Activated CD8-positive, alpha-beta memory T cell treated with anti-CD3 and anti-CD28 coated beads, Interleukin-2, amount 50 U/mL, for 1 hour (primary cell): ENCODE data around the gene BEND6.
"Not testable (repeated sequence)": the region's sequence is repeated elsewhere in the genome, so short reads cannot be mapped to it uniquely, and the experiment has no call there.

ENCODE experiments used
- DNase-seq: peaks from one replicate; pipeline ENCODE4 v3.0.0-alpha.2; 2020; ENCODE audit errors: extremely low read depth

The BEND6 gene

DNA sequence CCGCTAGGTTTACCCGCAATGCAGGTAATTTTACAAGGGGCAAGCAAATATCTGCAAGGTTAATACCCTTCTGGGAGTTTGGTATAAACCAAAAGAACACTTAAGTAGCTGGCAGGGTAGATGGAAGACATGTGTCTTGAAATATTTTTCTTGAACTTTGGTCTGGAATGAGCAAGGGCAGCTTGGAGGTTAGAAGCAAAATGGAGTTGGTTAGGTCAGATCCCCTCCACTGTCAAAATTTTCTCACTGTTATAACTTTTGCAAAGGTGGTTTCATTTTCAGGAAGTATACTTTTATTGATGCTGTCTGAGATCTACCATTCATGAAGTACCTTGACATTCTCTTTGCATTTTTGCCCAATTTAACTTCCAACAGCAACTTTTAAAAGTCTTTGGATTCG lies 78.3 kb downstream of the BEND6 start:
- DNase-seq: no peak

DNA sequence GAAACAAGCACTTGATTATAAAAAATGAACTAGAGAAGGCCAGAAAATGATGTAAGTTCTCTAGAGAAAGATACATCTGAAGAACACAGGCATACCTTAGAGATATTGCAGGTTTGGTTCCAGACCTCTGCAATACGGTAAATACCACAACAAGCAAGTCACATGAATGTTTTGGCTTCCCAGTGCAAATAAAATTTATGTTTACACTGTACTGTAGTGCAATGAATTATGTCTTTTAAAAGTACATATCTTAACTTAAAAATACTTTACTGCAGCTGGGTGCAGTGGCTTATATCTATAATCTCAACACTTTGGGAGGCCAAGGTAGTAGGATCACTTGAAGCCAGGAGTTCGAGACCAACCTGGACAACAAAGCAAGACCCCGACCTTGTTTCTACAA lies 80.6 kb downstream of the BEND6 start:
- DNase-seq: no peak

DNA sequence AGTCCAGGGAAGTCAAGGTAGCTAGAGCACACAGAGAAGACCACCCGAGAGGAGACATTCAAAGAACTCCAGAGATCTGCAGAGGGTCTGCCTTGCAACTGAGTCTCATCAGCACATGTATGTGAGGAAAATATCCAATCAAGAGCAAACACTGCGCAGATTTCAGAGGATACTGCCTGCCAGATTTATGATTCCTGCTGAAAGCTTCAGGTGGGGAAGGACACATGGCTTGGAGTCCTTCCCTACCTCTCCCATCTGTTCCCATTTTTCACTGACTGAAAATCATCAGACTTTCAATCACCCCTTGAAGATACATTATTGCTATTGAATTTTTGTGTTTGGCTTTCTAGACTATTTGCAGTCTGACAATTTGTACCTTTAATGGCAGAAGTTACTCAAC lies 84.0 kb downstream of the BEND6 start:
- no peak for DNase-seq

GRCh38 chr6:57040011-57040410 lies 85.1 kb downstream of the BEND6 start:
- DNase-seq: no peak

DNA sequence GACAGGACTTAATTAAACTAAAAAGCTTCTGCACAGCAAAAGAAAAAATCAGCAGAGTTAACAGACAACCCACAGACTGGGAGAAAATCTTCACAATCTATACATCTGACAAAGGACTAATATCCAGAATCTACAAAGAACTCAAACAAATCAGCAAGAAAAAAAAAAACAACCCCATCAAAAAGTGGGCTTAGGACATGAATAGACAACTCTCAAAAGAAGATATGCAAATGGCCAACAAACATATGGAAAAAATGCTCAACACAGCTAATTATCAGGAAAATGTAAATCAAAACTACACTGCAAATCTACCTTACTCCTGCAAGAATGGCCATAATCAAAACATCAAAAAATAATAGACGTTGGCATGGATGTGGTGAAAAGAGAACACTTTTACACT lies 89.2 kb downstream of the BEND6 start:
- DNase-seq: not testable (repeated sequence)

GRCh38 chr6:57044568-57044967 lies 89.7 kb downstream of the BEND6 start:
- no peak for DNase-seq

- DNase-seq: peak; percentile 38
These were observed 91.7 kb downstream of the BEND6 start, which contains the start of gene KIAA1586 for GRCh38 chr6:57046332-57047256. Gene KIAA1586 (plus strand): TSS chr6:57046693. CDS start chr6:57046756, 63 bp downstream.

- DNase-seq: not testable (repeated sequence)
These were observed 92.3 kb downstream of the BEND6 start for GRCh38 chr6:57047257-57047585.

DNA sequence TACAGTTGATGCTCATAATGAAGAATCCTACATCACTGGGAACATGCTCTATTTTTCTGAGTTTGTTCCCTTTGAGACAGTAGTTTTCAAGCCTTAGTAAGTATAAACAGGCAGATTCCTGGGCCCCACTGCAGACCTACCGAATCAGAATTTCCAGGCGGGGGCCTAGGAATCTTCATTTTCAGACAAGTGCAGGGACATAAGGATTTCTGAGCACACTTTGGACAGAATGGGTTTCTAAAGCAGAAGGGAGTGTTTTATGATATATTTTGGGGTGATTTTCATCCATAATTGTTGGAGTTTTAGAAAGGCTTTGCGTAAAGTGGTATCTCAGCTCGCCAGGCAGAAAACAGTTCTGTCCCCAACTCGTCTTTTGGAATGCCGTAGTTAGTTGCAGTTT lies 93.0 kb downstream of the BEND6 start:
- not testable (repeated sequence) for DNase-seq

- DNase-seq: no peak
These were observed 93.7 kb downstream of the BEND6 start for GRCh38 chr6:57048577-57048976.

DNA sequence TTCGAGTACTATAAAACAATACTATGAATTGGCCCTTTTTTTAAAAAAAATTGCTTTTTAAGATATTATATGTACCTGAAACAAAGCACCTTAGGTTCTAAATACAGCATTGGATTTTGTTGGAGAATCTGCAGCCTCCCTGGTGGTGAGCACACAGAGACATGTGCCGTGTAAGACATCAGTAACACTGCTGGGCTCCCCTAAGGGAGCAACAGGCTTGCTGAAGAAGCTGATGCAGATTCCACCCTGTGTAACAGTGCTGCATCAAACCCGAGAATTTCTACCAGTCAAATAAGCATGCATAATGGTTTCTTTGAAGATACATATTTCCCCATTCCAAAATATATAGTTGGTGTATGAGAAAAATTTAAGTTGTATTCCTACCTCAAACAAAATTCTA lies 108.9 kb downstream of the BEND6 start:
- no peak for DNase-seq

GRCh38 chr6:57064809-57065208 lies 109.9 kb downstream of the BEND6 start:
- DNase-seq: no peak

DNA sequence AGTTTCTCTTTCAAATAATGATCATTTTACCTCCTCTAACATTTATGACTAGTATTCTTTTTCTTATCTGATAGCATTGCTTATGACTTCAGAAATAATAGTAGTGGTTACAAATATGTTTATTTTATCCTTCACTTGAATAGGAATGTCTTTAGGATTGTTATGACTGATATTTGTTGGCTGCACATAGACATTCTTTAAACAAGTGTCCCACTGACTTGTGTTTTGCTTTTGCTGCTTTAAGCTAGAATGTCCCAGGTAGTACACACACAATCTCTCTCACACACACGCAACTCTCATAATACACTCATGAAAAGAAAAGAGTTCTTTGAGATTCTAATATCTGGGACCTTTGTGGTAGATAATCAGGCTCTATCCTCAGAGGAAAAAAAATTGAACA lies 113.2 kb downstream of the BEND6 start:
- DNase-seq: no peak

DNA sequence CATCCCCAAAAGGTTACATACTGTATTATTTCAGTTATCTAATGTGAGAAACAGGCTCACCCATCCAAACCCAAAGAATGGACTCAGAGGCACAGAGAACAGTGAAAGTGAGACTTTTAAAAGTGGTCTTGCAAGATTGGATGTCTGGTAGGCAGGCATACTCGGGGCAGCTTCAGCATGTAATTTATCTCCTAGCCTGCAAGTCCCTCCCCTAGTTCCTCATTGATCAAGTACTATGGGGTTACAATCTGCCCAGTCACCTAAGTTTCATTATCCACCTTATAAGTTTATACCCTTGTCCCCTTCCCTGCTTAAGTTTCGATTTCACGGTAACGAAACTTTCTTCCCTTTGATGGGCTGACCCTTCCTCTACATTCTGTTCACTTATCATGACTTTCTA lies 114.3 kb downstream of the BEND6 start:
- no peak for DNase-seq

DNA sequence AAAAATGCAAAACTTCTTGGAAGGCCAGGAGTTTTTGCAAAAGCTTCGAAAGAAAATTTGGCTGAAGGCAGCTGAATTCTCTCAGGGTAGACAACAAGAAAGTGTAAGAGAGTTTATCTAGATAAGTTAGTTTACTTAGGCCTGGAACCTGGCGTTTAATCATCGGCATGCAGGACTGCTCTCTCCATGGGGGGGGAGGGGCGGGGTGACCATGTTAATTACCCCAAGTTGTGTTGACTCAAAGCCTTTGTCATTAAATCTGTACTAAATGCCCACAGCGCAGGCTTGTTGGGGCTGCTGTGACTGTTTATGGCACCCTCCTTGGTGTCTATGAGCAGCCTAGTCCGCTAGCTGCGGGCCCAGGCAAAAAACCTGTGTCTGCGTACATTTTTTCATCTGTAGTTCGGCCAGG lies 115.0 kb downstream of the BEND6 start:
- DNase-seq: no peak

DNA sequence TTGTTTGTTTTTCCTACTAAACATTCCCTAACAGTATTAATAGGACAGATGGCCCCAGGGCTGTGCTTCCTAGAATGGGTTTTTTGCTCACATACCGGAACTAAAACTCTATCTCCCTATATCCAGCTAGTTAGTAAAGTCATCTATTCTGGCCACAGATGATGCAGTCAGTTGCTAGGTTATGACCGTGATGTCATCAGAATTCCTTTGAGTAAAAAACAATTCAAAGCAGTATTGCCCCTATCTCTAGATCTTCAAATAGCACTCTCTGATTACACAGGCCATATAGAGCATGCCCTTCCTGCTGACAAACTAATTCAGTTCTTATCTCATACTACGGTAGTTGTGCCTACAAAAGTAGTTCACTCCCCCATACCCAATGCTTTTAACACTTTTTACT lies 117.2 kb downstream of the BEND6 start:
- no peak for DNase-seq

GRCh38 chr6:57074383-57074782 lies 119.5 kb downstream of the BEND6 start:
- DNase-seq: no peak

GRCh38 chr6:57075092-57075491 lies 120.2 kb downstream of the BEND6 start:
- DNase-seq: no peak
